MM.1S (cell line): ENCODE results near the gene NPHS1.

Experiments used
- DNase-seq: peaks from one replicate; pipeline ENCODE4 v3.0.0-alpha.2; 2015
- H2AFZ ChIP-seq: fragments of 300-600 bp; sonication (generic); 2 replicates; pipeline ENCODE4 v1.6.0; 2016; ENCODE audit warnings: antibody characterized with exemption, low read length
- H3F3A ChIP-seq: fragments of 300-600 bp; sonication (generic); 2 replicates; pipeline ENCODE4 v1.6.1; 2016; ENCODE audit warnings: mild to moderate bottlenecking, antibody characterized with exemption, low read length, moderate library complexity, mixed read lengths; ENCODE audit not compliant: insufficient read depth
- H3K27ac ChIP-seq: fragments of 300-600 bp; sonication (generic); 2 replicates; pipeline ENCODE4 v1.5.1; 2016; ENCODE audit warnings: mild to moderate bottlenecking, low read length
- H3K27me3 ChIP-seq: fragments of 300-600 bp; sonication (generic); replicated peaks from 2 replicates; pipeline ENCODE4 v1.6.0; 2016; ENCODE audit warnings: low read length; ENCODE audit not compliant: insufficient read depth
- H3K36me3 ChIP-seq: fragments of 300-600 bp; sonication (generic); replicated peaks from 2 replicates; pipeline ENCODE4 v1.6.1; 2016; ENCODE audit warnings: mild to moderate bottlenecking, low read length, mixed read lengths; ENCODE audit not compliant: insufficient read depth
- H3K4me1 ChIP-seq: fragments of 300-600 bp; sonication (generic); 2 replicates; pipeline ENCODE4 v1.6.1; 2016; ENCODE audit warnings: low read length, mixed read lengths
- H3K4me2 ChIP-seq: fragments of 300-600 bp; sonication (generic); 2 replicates; pipeline ENCODE4 v1.6.0; 2016; ENCODE audit warnings: low read depth, low read length
- H3K4me3 ChIP-seq: fragments of 300-600 bp; sonication (generic); 2 replicates; pipeline ENCODE4 v1.5.1; 2016; ENCODE audit warnings: low read length, mixed read lengths
- H3K79me2 ChIP-seq: fragments of 300-600 bp; sonication (generic); 2 replicates; pipeline ENCODE4 v1.6.1; 2016; ENCODE audit warnings: mixed run types, low read length, mixed read lengths
- H3K9ac ChIP-seq: fragments of 300-600 bp; sonication (generic); 2 replicates; pipeline ENCODE4 v1.6.1; 2016; ENCODE audit warnings: low read length, mixed read lengths
- H3K9me2 ChIP-seq: fragments of 300-600 bp; sonication (generic); replicated peaks from 2 replicates; pipeline ENCODE4 v1.6.1; 2016; ENCODE audit warnings: mild to moderate bottlenecking, low read length, mixed read lengths; ENCODE audit not compliant: insufficient read depth
- H3K9me3 ChIP-seq: fragments of 300-600 bp; sonication (generic); replicated peaks from 2 replicates; pipeline ENCODE4 v1.6.1; 2016; ENCODE audit warnings: mild to moderate bottlenecking, low read length, mixed read lengths; ENCODE audit not compliant: insufficient read depth
- H4K20me1 ChIP-seq: fragments of 300-600 bp; sonication (generic); 2 replicates; pipeline ENCODE4 v1.6.1; 2016; ENCODE audit warnings: mild to moderate bottlenecking, low read length, moderate library complexity, mixed read lengths; ENCODE audit not compliant: insufficient read depth
- EZH2 ChIP-seq: fragments of 300-600 bp; sonication (generic); optimal IDR thresholded peaks from 2 replicates; pipeline ENCODE3; 2017; ENCODE audit warnings: low read depth, mild to moderate bottlenecking, antibody characterized with exemption, low read length, mixed read lengths
- EZH2phosphoT487 ChIP-seq: fragments of 300-600 bp; sonication (generic); IDR thresholded peaks from 2 replicates; pipeline ENCODE4 v1.6.1; 2018; ENCODE audit warnings: antibody characterized with exemption, low read length
- TF ChIP-seq, protein P1 (sequence below): fragments of 300-600 bp; sonication (generic); IDR thresholded peaks from 2 replicates; pipeline ENCODE4 v1.5.1; 2016; ENCODE audit warnings: antibody characterized with exemption, low read length, mixed read lengths

The NPHS1 gene

DNA sequence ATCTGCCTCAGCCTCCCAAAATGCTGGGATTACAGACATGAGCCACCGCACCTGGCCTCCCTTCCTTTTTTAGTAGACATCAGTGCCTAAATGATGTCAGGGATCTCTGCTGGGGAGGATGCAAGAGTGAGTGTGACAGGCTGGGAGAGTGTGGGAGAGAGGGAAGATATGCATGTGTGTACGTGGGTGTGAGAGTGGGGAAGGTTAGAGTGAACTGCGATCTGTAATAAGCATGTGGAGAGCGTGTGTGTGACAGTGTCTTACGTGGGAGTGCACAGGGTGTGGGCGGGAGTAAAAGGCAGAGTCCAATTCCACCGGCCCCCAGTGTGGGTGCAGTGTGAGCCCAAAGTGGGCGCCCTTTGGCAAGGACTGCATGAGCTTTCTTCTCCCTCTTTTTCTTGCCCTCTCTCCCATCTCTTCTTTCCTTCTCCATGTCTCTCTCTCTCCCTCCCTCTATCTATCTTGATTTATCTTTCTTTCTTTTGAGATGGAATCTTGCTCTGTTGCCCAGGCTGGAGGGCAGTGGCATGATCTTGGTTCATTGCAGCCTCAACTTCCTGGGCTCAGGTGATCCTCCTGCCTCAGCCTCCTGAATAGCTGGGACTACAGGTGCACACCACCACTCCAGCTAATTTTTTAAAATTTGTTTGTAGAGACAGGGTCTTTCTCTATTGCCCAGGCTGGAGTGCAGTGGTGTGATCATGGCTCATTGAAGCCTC lies 893 bp upstream of the NPHS1 start:
- Histone ChIP-seq H2AFZ (no peak overlapping the region), H3F3A (no peaks in the 10 kb centered on the region), H3K4me3 (no peak overlapping the region), H3K9me2 (no peaks in the 10 kb centered on the region), H3K36me3 (no peaks in the 10 kb centered on the region), H3K79me2 (no peaks in the 10 kb centered on the region), H3K27me3 (peaks cover 97% of the 10 kb centered on the region), H4K20me1 (no peaks in the 10 kb centered on the region), H3K9ac (no peak overlapping the region), H3K4me1 (no peaks in the 10 kb centered on the region), H3K27ac (no peak overlapping the region), H3K9me3 (no peaks in the 10 kb centered on the region), H3K4me2 (no peak overlapping the region)
- no peak for DNase-seq
- TF ChIP-seq, protein P1, sequence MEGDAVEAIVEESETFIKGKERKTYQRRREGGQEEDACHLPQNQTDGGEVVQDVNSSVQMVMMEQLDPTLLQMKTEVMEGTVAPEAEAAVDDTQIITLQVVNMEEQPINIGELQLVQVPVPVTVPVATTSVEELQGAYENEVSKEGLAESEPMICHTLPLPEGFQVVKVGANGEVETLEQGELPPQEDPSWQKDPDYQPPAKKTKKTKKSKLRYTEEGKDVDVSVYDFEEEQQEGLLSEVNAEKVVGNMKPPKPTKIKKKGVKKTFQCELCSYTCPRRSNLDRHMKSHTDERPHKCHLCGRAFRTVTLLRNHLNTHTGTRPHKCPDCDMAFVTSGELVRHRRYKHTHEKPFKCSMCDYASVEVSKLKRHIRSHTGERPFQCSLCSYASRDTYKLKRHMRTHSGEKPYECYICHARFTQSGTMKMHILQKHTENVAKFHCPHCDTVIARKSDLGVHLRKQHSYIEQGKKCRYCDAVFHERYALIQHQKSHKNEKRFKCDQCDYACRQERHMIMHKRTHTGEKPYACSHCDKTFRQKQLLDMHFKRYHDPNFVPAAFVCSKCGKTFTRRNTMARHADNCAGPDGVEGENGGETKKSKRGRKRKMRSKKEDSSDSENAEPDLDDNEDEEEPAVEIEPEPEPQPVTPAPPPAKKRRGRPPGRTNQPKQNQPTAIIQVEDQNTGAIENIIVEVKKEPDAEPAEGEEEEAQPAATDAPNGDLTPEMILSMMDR, result no peak
- no peak for TF ChIP-seq EZH2phosphoT487
- TF ChIP-seq EZH2, result no peak

DNA sequence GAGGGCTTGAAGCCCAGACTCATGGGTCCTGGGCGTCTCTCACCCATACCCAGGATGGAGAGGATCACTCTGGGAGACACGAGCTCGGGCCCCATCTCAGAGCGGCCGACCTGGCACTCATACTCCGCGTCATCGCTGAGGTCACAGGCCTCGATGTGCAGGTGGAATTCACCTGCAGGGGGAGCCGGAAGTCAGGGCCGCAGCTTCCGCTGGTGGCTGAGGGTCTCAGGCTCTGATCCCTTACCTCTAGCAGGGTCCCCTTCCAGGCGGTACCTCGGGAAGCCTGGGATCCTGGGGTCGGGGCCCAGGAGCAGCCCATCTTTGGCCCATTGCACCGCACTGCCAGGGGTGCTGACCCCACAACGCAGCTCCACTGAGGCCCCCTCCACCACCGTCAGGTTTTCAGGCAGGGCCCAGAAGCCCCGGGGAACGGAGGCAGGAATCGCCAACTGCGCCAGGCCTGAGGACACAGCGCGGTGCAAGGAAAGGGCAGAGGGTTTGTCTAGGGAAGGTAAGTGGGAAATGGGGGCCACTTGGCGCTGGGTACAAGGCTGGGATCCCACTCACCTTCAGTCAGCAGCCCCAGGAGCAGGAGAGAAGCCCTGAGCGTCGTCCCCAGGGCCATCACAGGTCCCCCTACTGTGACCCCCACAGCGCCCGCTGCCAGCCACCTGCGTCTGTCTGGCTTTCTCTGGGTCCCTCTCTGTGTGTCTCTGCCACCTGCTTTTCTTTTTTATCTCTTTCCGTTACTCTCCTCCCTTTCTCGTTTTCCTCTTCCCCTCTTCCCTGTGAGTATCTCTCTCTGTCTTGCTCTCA lies 883 bp downstream of the NPHS1 start:
- no peak overlapping the region for H2AFZ ChIP-seq
- no peaks in the 10 kb centered on the region for H4K20me1 ChIP-seq
- no peak overlapping the region for H3K9ac ChIP-seq
- DNase-seq, result no peak
- no peak overlapping the region for H3K4me2 ChIP-seq
- H3K36me3 ChIP-seq, result no peaks in the 10 kb centered on the region
- H3K9me2 ChIP-seq, result no peaks in the 10 kb centered on the region
- no peak overlapping the region for H3K27ac ChIP-seq
- TF ChIP-seq EZH2 (no peak), EZH2phosphoT487 (no peak)
- TF ChIP-seq, protein P1, result no peak
- no peaks in the 10 kb centered on the region for H3K9me3 ChIP-seq
- peaks cover 94% of the 10 kb centered on the region for H3K27me3 ChIP-seq
- H3F3A ChIP-seq, result no peaks in the 10 kb centered on the region
- no peak overlapping the region for H3K4me3 ChIP-seq
- H3K4me1 ChIP-seq, result no peaks in the 10 kb centered on the region
- H3K79me2 ChIP-seq, result no peaks in the 10 kb centered on the region

DNA sequence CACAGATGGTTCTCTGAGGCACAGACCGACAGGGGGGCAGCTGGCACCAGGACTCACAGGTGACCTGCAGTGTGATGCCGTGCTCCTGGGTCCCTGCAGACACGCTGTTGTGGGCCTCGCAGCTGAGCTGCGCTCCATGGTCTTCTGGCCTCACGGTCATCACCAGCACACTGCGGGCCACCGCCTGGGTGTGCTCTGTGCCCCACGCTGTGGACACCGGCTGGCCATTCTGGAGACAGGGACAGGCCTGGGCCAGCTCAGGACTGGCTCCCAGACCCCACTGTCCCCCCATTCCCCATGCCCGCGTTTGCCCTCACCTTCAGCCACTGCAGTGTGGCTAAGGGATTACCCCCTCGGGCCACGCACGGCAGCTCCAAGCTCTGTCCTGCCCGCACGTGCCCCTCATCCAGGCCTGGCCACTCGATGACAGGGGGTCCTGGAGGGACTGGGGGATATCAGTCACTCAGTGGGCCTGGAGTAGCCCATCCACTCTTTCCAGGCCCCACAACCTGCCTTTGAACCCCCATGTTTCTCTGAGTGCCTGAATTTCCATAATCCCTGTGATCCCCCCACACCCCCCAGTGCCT lies 3.3 kb downstream of the NPHS1 start:
- Histone ChIP-seq H4K20me1 (no peaks in the 10 kb centered on the region), H3F3A (no peaks in the 10 kb centered on the region), H3K4me2 (no peak overlapping the region), H3K9ac (no peak overlapping the region), H3K36me3 (no peaks in the 10 kb centered on the region), H3K27ac (no peak overlapping the region), H3K4me3 (no peak overlapping the region), H3K9me2 (no peaks in the 10 kb centered on the region), H3K79me2 (no peaks in the 10 kb centered on the region), H3K27me3 (peaks cover 96% of the 10 kb centered on the region), H2AFZ (no peak overlapping the region), H3K4me1 (no peaks in the 10 kb centered on the region), H3K9me3 (no peaks in the 10 kb centered on the region)
- DNase-seq, result no peak
- TF ChIP-seq, protein P1, result no peak
- TF ChIP-seq EZH2phosphoT487 (no peak), EZH2 (no peak)
